DND-41 (cell line): ENCODE data around the gene VENTX.

Experiments
- EZH2 ChIP-seq: IDR thresholded peaks from 3 replicates; pipeline ENCODE4 v1.6.1; 2012; ENCODE audit warnings: borderline replicate concordance, low read depth, mild to moderate bottlenecking, moderate library complexity, low read length, inconsistent platforms; ENCODE audit not compliant: severe bottlenecking
- TF ChIP-seq, protein P1 (sequence below): IDR thresholded peaks from 2 replicates; pipeline ENCODE4 v1.5.1; 2012; ENCODE audit warnings: borderline replicate concordance, low read length, moderate library complexity, mild to moderate bottlenecking; ENCODE audit not compliant: poor library complexity, severe bottlenecking; ENCODE audit errors: extremely low read depth

DNA sequence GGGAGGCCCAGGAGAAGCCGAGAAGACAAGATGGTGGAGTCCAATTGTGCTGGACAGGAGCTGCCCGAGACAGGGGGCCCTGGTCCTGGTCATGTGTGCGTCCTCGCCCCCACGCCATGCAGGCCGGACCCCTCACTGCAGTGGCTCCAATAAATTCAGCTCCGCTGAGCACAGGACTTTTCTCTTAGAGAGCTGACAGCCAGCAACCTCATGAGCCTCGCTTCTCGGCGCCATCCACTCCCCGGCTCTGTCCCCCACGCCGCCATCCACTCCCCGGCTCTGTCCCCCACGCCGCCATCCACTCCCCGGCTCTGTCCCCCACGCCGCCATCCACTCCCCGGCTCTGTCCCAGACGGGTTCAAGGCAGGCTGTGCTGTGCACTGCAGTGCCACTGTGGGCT lies 10.4 kb upstream of the VENTX start:
- no peak for TF ChIP-seq EZH2
- TF ChIP-seq, protein P1, sequence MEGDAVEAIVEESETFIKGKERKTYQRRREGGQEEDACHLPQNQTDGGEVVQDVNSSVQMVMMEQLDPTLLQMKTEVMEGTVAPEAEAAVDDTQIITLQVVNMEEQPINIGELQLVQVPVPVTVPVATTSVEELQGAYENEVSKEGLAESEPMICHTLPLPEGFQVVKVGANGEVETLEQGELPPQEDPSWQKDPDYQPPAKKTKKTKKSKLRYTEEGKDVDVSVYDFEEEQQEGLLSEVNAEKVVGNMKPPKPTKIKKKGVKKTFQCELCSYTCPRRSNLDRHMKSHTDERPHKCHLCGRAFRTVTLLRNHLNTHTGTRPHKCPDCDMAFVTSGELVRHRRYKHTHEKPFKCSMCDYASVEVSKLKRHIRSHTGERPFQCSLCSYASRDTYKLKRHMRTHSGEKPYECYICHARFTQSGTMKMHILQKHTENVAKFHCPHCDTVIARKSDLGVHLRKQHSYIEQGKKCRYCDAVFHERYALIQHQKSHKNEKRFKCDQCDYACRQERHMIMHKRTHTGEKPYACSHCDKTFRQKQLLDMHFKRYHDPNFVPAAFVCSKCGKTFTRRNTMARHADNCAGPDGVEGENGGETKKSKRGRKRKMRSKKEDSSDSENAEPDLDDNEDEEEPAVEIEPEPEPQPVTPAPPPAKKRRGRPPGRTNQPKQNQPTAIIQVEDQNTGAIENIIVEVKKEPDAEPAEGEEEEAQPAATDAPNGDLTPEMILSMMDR, result no peak
